Common myeloid progenitor, CD34-positive (primary cell): ENCODE data around the gene TECTB.

Experiments used
- CTCF ChIA-PET: fragments of 350-600 bp; sonication (Branson Sonifier 250); formaldehyde crosslinking; loops from one replicate; lab custom pipeline; 2021; ENCODE audit warnings: antibody characterized with exemption; lab: Charles Lee
- POLR2A ChIA-PET: fragments of 350-600 bp; sonication (Branson Sonifier 250); formaldehyde crosslinking; loops from one replicate; lab custom pipeline; 2021; ENCODE audit warnings: antibody characterized with exemption; lab: Charles Lee
- DNase-seq, 3 donors: peaks; one replicate each; pipeline versions ENCODE4 v3.0.0 to v3.0.0-alpha.2; 2013
- H3K27ac ChIP-seq, 2 experiments: 1 replicate in 1 of 2; 2 replicates in 1 of 2; pipeline ENCODE4 v1.7.0; 2013; ENCODE audit warnings: inconsistent platforms in 2 of 2, low read length in 2 of 2, mild to moderate bottlenecking in 2 of 2, low read depth in 1 of 2, moderate library complexity in 1 of 2; ENCODE audit not compliant: severe bottlenecking in 2 of 2, insufficient read depth in 1 of 2, poor library complexity in 1 of 2
- H3K27me3 ChIP-seq, 5 experiments: replicated peaks in 2 of 5; 1 replicate in 3 of 5; 2 replicates in 2 of 5; pipeline versions ENCODE4 v1.6.1 to v1.7.0; 2013; ENCODE audit warnings: low read length in 4 of 5, mild to moderate bottlenecking in 2 of 5, moderate library complexity in 2 of 5, inconsistent platforms in 1 of 5; ENCODE audit not compliant: insufficient read depth in 5 of 5, control insufficient read depth in 4 of 5
- H3K36me3 ChIP-seq, 4 experiments: 1 replicate in 2 of 4; 2 replicates in 2 of 4; pipeline versions ENCODE4 v1.6.1 to v1.7.0; 2013; ENCODE audit warnings: low read length in 3 of 4, control low read depth in 1 of 4, mild to moderate bottlenecking in 1 of 4; ENCODE audit not compliant: control insufficient read depth in 4 of 4, insufficient read depth in 4 of 4
- H3K4me1 ChIP-seq, 4 experiments: 1 replicate in 3 of 4; 2 replicates in 1 of 4; pipeline versions ENCODE4 v1.6.1 to v1.7.1; 2013; ENCODE audit warnings: low read length in 3 of 4, mild to moderate bottlenecking in 3 of 4, control low read depth in 1 of 4, inconsistent platforms in 1 of 4, moderate library complexity in 1 of 4; ENCODE audit not compliant: control insufficient read depth in 4 of 4, insufficient read depth in 4 of 4; ENCODE audit errors: control extremely low read depth in 1 of 4
- H3K4me3 ChIP-seq, 7 experiments: 1 replicate in 4 of 7; 2 replicates in 3 of 7; pipeline versions ENCODE4 v1.5.1 to v1.7.0; 2013; ENCODE audit warnings: mild to moderate bottlenecking in 7 of 7, low read length in 6 of 7, moderate library complexity in 6 of 7, inconsistent platforms in 2 of 7, low read depth in 2 of 7, control low read depth in 1 of 7; ENCODE audit not compliant: insufficient read depth in 4 of 7, control insufficient read depth in 1 of 7; ENCODE audit errors: extremely low read depth in 1 of 7
- H3K9me3 ChIP-seq, 5 experiments: 1 replicate in 4 of 5; 2 replicates in 1 of 5; pipeline versions ENCODE4 v1.6.1 to v1.7.1; 2013; ENCODE audit warnings: low read length in 4 of 5, mild to moderate bottlenecking in 2 of 5, inconsistent platforms in 1 of 5, low read depth in 1 of 5, moderate library complexity in 1 of 5; ENCODE audit not compliant: control insufficient read depth in 4 of 5, insufficient read depth in 2 of 5; ENCODE audit errors: control extremely low read depth in 1 of 5
- WGBS: methylation state at CpG from one replicate; pipeline ENCODE4 v1.1.5; 2013; ENCODE audit not compliant: insufficient coverage; 5-methylcytosine and 5-hydroxymethylcytosine counted together

Gene TECTB

GRCh38 chr10:112348759-112349158 is 65.6 kb downstream of the TECTB start:
- WGBS: no CpG with 5 or more reads among the region's 1 CpG
- H3K9me3 ChIP-seq: no peaks in the 10 kb centered on the region
- H3K4me1 ChIP-seq: peaks cover 0 to under 1% (median 0%) of the 10 kb centered on the region in 4 experiments
- POLR2A ChIA-PET: no interaction called here
- no peaks in the 10 kb centered on the region for H3K36me3 ChIP-seq
- CTCF ChIA-PET: interaction anchor here (1.3 to 1.4 kb wide), 2 partner anchors 15 to 86 kb away, joined by 3 read pairs; no protein-coding TSS in a partner anchor
- no peak overlapping the region for H3K27ac ChIP-seq
- H3K27me3 ChIP-seq: no peaks in the 10 kb centered on the region
- H3K4me3 ChIP-seq: no peak overlapping the region
- DNase-seq: no peak

DNA sequence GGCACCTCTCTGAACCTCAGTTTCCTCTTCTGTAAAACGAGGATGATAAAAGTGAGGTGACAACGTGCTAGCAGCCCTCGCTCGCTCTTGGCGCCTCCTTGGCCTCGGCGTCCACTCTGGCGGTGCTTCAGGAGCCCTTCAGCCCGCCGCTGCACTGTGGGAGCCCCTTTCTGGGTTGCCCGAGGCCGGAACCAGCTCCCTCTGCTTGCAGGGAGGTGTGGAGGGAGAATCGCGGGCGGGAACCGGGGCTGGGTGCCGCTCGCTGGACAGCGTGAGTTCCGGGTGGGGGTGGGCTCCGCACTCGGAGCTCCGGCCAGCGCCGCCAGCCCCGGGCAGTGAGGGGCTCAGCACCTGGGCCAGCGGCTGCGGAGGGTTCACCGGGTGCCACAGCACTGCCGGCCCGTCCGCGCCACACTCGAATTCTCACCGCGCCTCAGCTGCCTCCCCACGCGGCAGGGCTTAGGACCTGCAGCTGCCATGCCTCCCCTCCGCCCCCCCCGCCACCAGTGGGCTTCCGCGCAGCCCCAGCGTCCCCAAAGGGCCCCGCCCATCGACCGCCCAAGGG is 66.4 kb downstream of the TECTB start:
- Histone ChIP-seq H3K27ac (no peak overlapping the region), H3K4me3 (no peak overlapping the region), H3K27me3 (no peaks in the 10 kb centered on the region), H3K36me3 (no peaks in the 10 kb centered on the region), H3K4me1 (no peaks in the 10 kb centered on the region), H3K9me3 (no peaks in the 10 kb centered on the region)
- DNase-seq: no peak
- POLR2A ChIA-PET: no interaction called here
- 95% methylated on average over 38 of the region's 46 CpGs for WGBS
- CTCF ChIA-PET: interaction anchor here (1.3 kb wide), 1 partner anchor 14 kb away, joined by 3 read pairs; no protein-coding TSS in a partner anchor

DNA sequence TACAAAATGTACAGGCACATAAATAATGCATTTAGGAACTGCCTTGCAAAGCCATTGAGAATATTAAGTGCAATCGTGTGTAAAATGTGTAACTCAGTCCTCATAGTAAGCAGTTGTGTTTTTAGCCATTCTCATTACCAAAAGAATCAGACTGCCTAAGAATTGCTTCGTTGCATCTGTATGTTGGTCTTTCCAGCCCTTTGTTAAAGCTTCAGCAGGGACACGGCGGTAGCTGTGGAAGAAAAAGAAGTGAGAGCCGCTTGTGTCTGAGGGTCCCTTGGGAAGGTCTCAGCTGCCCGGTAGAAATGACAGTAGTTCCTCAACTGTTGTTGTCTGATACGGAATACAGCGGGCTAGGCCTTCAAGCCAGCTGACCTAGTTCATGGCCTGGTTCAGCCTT is 67.9 kb downstream of the TECTB start:
- no peak overlapping the region for H3K4me3 ChIP-seq
- ChIA-PET POLR2A (no interaction called here), CTCF (no interaction called here)

DNA sequence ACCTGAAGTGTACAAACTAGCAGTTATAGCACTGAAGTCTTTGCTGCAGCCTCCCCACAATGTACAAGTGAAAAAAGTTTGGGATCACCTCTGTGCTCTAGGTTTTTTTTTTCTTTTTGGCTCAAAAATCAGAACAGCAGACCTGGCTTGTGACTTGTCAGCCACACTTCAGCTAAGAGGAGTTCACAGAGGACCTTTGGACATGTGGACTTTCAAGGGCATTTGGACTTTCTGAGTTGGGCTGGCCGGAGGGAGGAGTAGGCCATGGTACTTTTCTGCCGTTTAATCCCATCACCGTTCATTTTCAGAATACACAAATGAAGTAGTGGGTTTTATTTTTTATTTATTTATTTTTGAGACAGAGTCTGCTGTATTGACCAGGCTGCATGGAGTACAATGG is 68.8 kb downstream of the TECTB start:
- no peak overlapping the region for H3K4me3 ChIP-seq
- no peak overlapping the region for H3K27ac ChIP-seq
- no peak for DNase-seq
- POLR2A ChIA-PET: no interaction called here
- no peaks in the 10 kb centered on the region for H3K36me3 ChIP-seq
- WGBS: no CpG with 5 or more reads among the region's 3 CpGs
- CTCF ChIA-PET: no interaction called here
- H3K9me3 ChIP-seq: no peaks in the 10 kb centered on the region
- H3K4me1 ChIP-seq: no peaks in the 10 kb centered on the region
- no peaks in the 10 kb centered on the region for H3K27me3 ChIP-seq

More for the DNA sequence above, 67.9 kb downstream of the TECTB start:
- no peak overlapping the region for H3K27ac ChIP-seq
- no peaks in the 10 kb centered on the region for H3K4me1 ChIP-seq
- H3K9me3 ChIP-seq: no peaks in the 10 kb centered on the region
- WGBS: 82% methylated on average over 6 of the region's 8 CpGs
- no peaks in the 10 kb centered on the region for H3K27me3 ChIP-seq
- DNase-seq: no peak
- H3K36me3 ChIP-seq: no peaks in the 10 kb centered on the region

- H3K36me3 ChIP-seq: no peaks in the 10 kb centered on the region
- H3K27me3 ChIP-seq: peaks cover 0 to 2% (median 0%) of the 10 kb centered on the region in 5 experiments
- ChIA-PET CTCF (no interaction called here), POLR2A (no interaction called here)
- H3K27ac ChIP-seq: no peak overlapping the region
- H3K4me1 ChIP-seq: no peaks in the 10 kb centered on the region
- H3K4me3 ChIP-seq: no peak overlapping the region
- no peak for DNase-seq
- H3K9me3 ChIP-seq: no peaks in the 10 kb centered on the region
Observed at GRCh38 chr10:112353046-112353445, 69.8 kb downstream of the TECTB start.
